ENCODE data around the gene LACTB. TPM values are rescaled to one million over a fixed set of nuclear protein-coding genes. Genes with fewer than 3 reads are reported as not detected.

The LACTB gene
- total RNA-seq, 4 donors from 2014 or later, result 9.7 to 22.6 (median 12.1) TPM

- Histone ChIP-seq H3K4me3 (peak overlapping the region; percentile 59 to 91 (median 87)), H3K27ac (peak overlapping the region; percentile 76 to 95 (median 92)), H3K36me3 (no peaks in the 10 kb centered on the region), H3K9me3 (no peaks in the 10 kb centered on the region), H3K4me1 (peaks cover 1 to 81% (median 12%) of the 10 kb centered on the region in 3 donors), H3K27me3 (no peaks in the 10 kb centered on the region)
- TF ChIP-seq CTCF (IDR thresholded peaks at IDR 0.05), result no peak
- TF ChIP-seq POLR2A (IDR thresholded peaks at IDR 0.05), result no peak
- WGBS, 2 donors, result 5 to 7% methylated on average over 10 of the region's 10 CpGs
- intact Hi-C loops (cut with DNase I), result no loop called here
- DNase-seq, result no peak
These were observed 68.5 kb downstream of the LACTB start for GRCh38 chr15:63189941-63190768.

DNA sequence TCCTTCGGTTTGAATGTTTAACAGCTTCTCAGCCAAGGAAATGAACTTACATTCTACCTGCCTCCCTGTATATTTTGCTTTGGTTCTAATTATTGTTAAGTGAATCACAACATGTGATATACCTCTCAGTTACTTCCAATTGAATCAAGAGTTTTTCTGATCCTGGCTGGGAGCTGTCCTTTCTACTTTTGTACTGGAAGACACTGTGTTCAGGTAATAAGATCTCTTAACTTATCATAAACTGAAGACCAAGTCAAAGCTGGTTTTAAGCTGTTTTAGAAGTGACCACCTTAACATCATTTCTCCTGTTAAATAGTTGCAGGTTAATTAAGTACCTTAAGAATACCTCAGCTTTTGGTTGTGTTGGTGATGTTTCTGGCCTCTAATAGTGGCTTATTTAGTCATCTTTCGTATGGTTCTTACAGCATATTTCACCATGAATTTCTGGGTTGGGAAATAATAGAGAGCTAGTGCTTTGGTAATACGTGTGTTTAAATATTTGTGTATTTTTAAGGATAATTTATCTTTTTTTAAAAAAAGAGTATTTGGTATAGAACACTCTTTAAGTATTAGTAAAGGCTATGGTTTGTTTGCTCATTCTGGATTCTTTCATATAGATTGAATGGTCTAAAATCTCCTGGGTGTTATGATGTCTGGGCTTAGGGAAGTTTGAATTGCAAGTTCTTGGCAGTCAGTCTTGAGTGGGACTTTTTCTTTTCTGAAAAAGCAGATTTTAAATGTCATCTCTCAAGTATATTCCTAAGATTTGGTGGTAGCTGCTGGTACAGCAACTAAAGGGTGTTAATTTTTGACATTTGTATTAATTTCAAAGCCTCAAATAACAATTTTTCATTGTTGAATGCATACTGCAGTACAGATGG is 69.3 kb downstream of the LACTB start:
- 38 to 55% methylated on average over 3 of the region's 3 CpGs for WGBS, 2 donors
- no peaks in the 10 kb centered on the region for H3K9me3 ChIP-seq
- H3K36me3 ChIP-seq, result no peaks in the 10 kb centered on the region
- peak overlapping the region in 3 of 4 donors; percentile 83 to 91 (median 91) for H3K4me3 ChIP-seq
- peaks cover 10 to 87% (median 15%) of the 10 kb centered on the region in 3 donors for H3K4me1 ChIP-seq
- peak overlapping the region; percentile 76 to 95 (median 92) for H3K27ac ChIP-seq
- no peak for DNase-seq
- H3K27me3 ChIP-seq, result no peaks in the 10 kb centered on the region
- intact Hi-C loops (cut with DNase I), result no loop called here
- TF ChIP-seq POLR2A (IDR thresholded peaks at IDR 0.05), result no peak
- no peak for TF ChIP-seq CTCF (IDR thresholded peaks at IDR 0.05)

Other genes with a start within 250 kb of the LACTB start
- 100 to 1,000 TPM in 2 of 4 donors, 10 to 100 TPM in 2; 44.3 to 680 (median 138) TPM for gene TPM1, start 79.1 kb upstream of the LACTB start, total RNA-seq
- 10 to 100 TPM; 23.7 to 89.6 (median 43.8) TPM for gene RPS27L, start 35.6 kb downstream of the LACTB start, total RNA-seq
- 10 to 100 TPM in 2 of 4 donors, 1 to 10 TPM in 2; 3.1 to 22.7 (median 10.0) TPM for gene RAB8B, start 67.7 kb downstream of the LACTB start, total RNA-seq
- gene APH1B, start 155.7 kb downstream of the LACTB start, total RNA-seq, result 1 to 10 TPM in 3 of 4 donors, under 1 TPM in 1; 0.53 to 7.8 (median 3.3) TPM

Measured in esophagus squamous epithelium (tissue), 5 donors.